Panc1 (cell line): ENCODE results near the gene ECT2.

Experiments used
- CTCF ChIP-seq: fragments of 450-650 bp; IDR thresholded peaks from 2 replicates; pipeline ENCODE4 v1.5.1; 2017; ENCODE audit warnings: mild to moderate bottlenecking
- POLR2AphosphoS5 ChIP-seq: IDR thresholded peaks from 2 replicates; pipeline ENCODE4 v1.6.1; 2012; ENCODE audit warnings: mild to moderate bottlenecking, low read depth, low read length, moderate library complexity
- SIN3A ChIP-seq: IDR thresholded peaks from 2 replicates; pipeline ENCODE4 v1.6.1; 2012; ENCODE audit warnings: low read depth, mild to moderate bottlenecking, low read length, moderate library complexity, borderline replicate concordance; ENCODE audit not compliant: insufficient read depth
- TCF7L2 ChIP-seq: IDR thresholded peaks from 2 replicates; pipeline ENCODE4 v1.6.1; 2011; ENCODE audit warnings: mild to moderate bottlenecking, low read depth, low read length, inconsistent platforms

DNA sequence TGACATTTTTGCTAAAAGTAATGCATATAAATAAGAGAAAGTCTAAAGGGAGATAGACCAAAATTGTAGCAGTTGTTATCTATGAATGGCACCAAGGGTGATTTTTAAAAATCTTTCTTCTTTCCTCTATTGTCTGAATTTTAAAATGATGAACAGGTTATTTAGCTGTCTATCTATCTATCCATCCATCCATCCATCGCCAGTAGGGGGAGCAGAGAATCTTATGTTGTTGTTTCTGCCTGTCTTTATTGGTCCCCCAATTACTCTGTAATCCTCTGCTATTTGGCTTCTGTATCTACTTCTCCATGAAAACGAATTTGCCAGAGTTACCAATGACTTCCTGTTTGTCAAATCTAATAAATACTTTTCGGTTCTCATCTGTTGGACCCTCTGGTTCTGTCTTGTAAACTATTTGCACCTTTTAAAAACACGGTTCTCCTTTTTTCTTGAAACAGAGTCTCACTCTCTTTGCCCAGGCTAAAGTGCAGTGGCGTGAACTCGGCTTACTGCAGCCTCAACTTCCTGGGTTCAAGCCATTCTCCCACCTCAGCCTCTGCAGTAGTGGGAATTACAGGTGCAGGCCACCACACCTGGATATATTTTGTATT is 86.0 kb downstream of the ECT2 start:
- no peak for TF ChIP-seq POLR2AphosphoS5
- peak; percentile 80 for TF ChIP-seq CTCF
- no peak for TF ChIP-seq TCF7L2
- TF ChIP-seq SIN3A = no peak
